NOMO-1 treated with DMSO at 0.1 percent for 48 hours (cell line): ENCODE measurements around the gene HES2.
A peak's percentile ranks its signal among the peaks of the same experiment; 100 is the strongest.
"Not testable (repeated sequence)": the region's sequence is repeated elsewhere in the genome, so short reads cannot be mapped to it uniquely, and the experiment has no call there.

Source experiments
- DNase-seq: peaks from one replicate; lab custom pipeline; 2025; ENCODE audit not compliant: unreplicated experiment; lab: John Stamatoyannopoulos, UW

The HES2 gene

DNA sequence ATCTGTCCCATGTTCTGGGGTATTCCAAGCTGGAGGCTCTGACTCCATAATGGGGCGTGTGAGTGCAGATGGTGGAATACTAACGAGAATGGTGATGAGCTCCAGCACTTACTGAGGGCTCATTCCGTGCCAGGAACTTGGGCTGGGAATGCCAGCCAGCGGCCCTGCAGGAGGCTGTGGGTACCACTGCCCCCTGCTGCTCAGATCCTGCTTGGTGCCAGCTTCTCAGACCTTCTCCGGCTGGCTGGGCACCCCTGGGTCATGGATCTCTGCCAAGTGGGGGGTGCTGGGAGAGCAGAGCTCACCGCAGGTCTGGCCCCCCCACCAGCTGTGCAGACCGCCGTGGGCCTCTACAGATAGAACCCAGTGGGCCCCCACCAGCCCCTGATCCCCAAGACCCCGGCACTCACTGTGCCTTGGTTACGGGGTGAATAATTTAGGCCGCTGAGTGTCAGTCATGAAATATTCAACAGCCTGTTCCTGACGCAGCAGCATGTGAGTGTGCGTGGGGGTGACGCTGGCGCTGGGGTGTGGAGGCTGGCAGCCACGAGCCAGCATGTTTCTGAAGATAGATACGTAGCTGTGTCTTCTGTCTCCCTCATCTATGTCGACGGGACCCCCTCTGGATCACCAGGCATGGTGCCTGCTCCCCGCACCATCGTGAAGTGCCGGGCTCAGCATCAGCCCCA, 17.4 kb upstream of the HES2 start:
- DNase-seq, result not testable (repeated sequence)

- not testable (repeated sequence) for DNase-seq
Observed at GRCh38 chr1:6436277-6436676, 16.6 kb upstream of the HES2 start.

GRCh38 chr1:6435547-6435946, 15.8 kb upstream of the HES2 start:
- DNase-seq, result no peak

DNA sequence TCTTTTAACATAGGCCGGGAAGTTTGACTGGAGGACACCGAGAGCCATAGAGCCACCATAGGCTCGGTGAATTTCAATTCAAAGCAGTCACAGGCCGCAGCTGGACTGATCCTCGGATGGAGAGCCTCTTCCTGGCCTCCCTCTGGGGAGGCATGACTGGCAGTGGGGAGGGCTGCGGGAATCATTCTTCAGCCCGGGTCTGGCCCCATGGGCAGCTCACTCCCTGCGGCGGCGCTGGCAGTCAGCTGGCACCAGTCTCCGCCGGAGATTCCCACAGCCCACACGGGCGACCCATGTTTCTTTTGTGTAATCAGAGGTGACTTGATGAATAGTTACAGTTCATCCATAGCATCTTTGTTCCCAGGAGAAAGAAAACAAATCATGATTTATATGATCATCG, 15.4 kb upstream of the HES2 start:
- DNase-seq, result no peak

GRCh38 chr1:6434186-6434585, 14.5 kb upstream of the HES2 start:
- no peak for DNase-seq

DNA sequence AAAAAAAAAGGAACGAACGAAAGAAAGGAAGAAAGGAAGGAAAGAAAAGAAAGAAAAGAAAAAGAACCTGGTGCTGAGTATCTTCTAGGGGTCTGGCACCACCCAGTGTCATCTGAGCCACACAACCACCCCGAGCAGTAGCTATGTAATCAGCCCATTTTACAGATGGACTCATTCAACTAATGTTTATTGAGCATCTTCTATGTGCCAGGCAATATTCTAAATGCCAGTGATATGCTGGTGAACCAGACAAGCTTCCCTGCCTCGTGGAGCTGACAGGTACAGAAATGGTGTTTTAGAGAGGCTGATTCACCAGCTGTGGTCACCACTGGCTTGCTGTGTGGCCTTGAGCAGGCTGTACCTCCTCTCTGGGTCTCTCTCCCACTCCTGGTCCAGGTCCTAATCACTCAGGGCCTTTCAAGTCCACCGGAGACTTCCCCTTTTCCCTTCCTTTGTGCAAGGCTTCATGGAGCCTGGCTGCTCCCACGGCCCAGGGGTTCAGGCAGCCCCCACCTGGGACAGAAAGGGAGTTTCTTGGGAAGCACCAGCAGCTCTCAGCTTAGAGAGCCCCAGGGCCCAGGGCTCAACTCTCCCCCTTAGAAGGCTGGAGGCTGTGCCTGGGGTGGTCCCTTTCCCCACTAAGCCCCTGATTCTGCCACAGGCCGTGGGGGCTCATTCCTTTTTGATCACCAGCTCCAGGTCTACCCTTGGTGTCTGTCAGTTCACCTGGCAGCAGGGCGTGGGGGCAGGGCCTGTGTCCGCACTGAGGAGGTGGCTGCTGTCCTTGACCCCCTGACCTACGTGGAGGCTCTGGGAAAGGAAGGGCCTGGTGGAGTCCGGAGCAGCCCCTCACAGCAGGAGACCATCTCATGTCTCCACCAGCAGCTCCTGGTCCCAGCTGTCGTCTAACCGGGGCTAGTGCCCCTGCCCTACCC, 12.2 kb upstream of the HES2 start:
- not testable (repeated sequence) for DNase-seq

DNA sequence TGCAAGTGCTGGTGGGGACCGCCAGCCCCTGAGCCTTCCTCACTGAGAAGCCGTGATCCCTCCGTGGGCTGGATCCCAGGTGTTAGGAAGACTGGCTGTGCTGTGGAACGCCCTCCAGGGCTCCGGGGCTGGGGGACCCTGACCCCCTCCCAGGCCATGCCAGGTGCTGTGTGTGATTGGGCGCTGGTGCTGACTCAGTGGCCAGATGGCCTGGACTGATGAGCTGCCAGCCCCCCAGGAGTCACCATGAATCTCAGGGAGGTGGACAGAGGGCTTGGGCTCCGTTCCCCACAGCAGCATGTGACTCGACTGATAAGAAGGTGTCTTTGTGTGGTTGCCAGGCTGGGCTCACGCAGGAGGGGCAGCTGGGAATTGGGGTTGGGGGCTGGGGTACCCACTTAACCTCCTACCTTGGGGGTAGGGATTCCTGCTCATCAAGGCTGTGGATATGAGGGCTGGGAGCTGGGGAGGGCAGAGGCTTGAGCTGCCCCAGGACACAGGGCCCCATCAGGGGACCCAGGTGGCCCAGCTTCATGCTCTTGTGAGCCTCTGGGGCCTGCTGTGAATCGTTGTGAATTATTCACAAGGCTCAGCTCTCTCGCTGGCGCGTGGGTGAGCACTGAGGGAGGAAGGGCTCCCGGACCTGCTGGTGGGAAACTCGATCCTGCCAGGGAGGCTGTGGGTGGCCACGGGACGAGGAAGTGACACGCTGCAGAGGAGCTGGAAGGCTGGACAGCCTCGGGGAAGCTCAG, 10.1 kb upstream of the HES2 start:
- not testable (repeated sequence) for DNase-seq

DNA sequence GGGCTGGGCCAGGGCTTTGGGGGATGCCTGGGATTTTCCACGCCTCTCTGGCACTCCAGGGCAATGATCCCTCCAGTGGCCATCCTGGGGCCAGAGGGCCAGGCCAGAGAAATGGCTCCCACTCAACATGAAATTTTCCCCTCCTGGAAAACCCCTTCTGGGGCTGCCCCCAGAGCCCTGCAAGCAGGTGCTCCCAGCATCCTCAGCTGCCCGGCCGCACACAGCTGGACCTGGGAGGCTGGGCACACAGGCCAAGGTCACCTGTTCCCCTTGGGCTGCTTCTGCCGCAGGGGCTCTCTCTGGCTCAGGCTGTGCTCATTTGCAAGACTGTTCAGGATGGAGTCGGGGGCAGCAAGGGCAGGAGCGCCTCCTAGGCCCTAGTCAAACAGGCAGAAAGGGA, 8.7 kb upstream of the HES2 start:
- DNase-seq, result not testable (repeated sequence)

DNA sequence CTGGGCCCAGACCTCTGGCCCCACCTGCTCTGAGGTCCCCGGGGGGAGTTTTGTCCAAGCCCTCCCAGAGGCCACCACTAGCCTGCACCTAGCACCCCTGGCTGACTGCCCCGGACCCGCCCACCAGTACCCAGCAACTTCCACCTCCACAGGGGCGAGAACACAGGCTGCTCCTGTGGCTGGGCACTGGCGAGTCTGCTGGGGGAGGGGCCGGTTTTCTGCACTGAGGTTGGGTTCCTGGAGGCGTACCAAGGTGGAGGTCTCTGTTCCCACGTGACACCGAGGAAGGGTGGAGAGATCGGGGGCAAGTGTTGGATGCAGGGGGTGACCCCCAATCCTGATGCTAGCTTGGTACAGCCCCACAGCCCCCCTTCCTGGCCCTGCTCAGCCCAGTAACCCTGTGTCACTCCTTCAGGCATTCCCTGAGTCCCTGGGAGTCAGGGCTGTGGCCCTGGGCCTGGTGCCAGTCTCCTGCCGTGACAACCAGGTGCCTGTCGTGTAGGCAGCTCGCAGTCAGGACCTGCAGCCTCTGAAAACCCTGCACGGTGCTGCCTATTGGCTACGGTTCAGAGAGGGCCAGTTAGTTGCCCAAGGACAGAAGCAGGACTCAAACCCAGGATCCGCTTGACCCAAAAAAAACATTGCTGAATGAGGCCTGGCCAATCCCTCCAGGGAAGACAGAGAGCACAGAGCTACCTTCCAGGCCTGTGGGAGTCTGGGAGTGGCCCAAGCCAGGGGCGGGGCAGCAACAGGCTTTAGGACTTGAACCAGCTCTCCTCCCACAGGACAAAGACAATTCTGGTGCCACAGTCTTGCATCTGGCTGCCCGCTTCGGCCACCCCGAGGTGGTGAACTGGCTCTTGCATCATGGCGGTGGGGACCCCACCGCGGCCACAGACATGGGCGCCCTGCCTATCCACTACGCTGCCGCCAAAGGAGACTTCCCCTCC, 8.0 kb upstream of the HES2 start:
- no peak for DNase-seq

- no peak for DNase-seq
Observed at GRCh38 chr1:6426972-6427350, 7.2 kb upstream of the HES2 start.

DNA sequence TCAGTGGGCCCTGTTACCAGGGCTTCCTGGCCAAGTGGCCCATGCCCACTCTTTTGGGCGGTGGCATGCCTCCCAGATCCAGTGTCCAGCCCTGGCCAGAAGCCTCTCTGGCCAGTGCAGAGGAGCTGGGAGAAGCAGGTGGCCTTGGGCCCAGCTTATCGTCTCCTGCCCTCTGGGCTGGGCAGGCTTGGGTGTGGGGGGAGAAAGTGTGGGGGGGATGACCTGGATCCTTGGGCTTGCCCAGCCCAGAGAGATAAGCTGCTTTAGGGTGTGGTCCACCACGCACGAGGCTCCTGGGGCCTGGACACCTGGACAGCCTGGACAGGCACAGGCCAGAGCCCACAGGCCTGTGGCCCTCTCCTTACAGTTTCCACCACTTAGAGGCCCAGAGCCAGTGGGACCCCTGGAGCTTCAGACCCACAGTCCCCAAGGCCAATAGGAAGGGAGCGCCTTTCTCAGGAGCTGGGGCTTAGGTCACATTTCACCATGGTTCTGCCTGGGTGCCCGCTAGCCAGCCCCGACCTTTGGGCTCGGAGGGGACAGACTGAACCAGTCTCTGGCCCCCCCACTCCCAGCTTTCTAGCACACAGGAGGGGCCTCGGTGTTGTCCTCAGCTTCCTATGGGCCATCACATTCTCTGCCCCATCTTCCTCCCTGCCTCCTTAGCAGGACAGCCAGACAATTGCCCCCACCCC, 6.7 kb upstream of the HES2 start:
- no peak for DNase-seq

DNA sequence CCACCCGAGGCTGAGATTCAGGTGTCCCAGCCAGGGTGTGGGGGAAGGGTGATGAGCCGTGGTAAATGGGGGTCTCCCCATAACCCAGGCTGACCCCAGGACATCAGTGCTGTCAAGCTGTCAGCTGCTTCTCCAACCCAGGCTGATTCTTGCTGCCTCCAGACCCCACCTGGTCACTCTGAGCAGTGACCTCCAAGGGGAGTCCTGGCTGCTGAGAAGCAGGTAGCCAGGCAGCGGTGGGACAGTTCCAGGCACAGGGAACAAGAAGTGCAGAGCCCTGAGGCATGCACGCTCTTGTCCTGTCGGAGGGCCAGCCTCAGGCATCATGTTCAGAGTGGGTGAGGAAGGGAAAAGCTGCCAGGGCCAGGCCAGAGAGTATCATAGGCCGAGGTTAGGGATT, 5.9 kb upstream of the HES2 start:
- DNase-seq, result no peak

DNA sequence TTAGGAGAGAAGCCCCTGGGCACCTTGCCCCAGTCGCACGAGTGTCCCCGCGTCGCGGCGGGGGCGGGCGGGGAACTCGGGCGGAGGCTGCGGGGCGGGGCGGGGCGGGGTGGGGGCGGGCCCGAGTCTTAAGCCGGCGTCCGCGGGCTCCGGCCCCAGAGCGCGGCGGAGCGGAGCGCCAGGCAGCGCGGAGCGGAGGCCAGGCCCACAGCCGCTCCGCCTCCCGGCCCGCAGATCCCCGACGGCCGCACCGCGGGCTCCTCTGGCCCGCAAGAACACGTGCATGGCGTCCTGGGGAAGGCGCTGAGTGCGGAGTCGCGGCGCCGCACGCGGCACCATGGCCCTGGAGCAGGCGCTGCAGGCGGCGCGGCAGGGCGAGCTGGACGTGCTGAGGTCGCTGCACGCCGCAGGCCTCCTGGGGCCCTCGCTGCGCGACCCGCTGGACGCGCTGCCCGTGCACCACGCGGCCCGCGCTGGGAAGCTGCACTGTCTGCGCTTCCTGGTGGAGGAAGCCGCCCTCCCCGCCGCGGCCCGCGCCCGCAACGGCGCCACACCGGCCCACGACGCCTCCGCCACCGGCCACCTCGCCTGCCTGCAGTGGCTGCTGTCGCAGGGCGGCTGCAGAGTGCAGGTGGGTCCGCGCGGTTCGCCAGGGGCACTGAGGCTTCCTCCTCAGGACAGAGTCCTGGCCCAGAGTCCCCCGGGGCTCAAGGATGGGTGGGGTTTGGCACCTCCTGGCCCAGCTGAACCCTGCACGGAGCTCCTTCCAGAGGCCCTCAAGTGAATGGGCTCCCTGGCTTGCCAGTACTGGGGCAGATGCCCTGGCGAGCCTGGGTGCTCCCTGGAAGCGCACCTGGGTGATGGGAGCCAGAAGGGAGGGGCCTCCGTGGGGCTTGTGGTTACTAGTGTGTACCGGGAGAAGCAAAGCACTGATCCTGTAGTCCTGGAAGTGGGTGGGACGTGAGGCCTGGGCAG, 5.2 kb upstream of the HES2 start, which contains the start of gene ESPN:
TSS of gene ESPN (plus strand) at position 158 of the 975 bp plus-strand sequence. CDS start at position 338, 180 bp downstream.
- DNase-seq, result no peak

DNA sequence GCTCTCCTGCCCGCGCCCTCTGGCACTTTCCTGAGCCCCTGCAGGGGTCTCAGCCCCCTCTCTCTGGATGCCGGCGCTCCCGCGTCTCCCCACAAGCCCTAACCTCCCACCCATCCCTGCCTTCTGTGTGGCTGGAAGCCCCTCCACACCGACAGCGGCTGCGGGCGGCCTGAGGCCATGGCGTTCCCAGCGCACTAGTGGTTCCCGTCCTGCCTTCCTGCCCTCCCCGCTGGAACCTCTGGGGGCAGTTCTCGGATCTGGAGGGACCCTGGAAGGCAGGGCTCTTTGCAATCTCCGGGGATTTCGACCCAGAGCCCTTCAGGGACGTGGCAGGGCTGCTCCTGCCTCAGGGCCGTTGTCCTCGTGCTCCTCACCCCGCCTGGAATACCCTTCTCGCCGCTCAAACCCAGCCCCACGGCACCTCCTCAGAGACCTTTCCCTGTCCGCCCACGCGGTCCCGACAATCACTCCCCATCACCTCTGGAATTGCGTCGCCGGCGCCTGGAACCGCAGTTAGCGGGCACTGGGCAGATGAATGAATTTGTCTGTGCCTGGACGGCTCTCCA, 4.4 kb upstream of the HES2 start:
- no peak for DNase-seq

GRCh38 chr1:6423321-6423999, 3.7 kb upstream of the HES2 start:
- DNase-seq, result no peak

DNA sequence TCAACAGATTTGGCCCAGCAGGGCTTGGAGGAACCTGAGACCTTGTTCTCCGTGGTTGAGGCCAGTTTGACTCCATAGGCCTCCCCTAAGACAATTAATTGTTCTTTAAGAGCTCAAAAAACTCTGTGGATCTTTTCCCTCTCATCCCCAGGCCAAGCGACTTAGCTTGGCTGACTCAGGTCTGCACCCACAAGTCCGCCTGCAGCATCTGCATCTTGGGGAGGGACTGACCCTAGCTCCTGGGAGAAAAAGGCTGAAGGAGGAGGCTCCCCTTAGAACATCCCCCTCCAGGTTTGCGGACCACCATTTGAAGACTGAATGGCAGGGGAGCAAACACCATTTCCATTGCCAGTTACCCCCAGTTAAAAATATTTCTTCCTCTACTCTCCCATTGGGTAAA, 1.5 kb upstream of the HES2 start:
- DNase-seq, result no peak

GRCh38 chr1:6420454-6421042, 829 bp upstream of the HES2 start:
- peak; percentile 14 for DNase-seq
